Stimulated activated naive B cell treated with anti-CD40 and anti-IgM and Interleukin-4, amounts not matched to agents 10 μg/mL and 1 μg/mL and 100 μg/mL, for 72 hours (primary cell): ENCODE data around the gene UPF3A.
A peak's percentile ranks its signal among the peaks of the same experiment; 100 is the strongest.
"Not testable (repeated sequence)": the region's sequence is repeated elsewhere in the genome, so short reads cannot be mapped to it uniquely, and the experiment has no call there.

ENCODE experiments used
- ATAC-seq, 2 donors: fragments of 150-1000 bp; cut with Tn5 transposase; replicated peaks; 2 replicates each; pipeline ENCODE4 v1.10.0; 2021; ENCODE audit warnings: moderate library complexity in 1 of 2
- DNase-seq: peaks from one replicate; pipeline ENCODE4 v3.0.0; 2021
- H3K27ac Mint-ChIP-seq: one replicate; pipeline ENCODE4 v1.8.0; 2022; ENCODE audit warnings: mild to moderate bottlenecking, mixed read lengths
- H3K27me3 Mint-ChIP-seq, 2 donors: one replicate each; pipeline ENCODE4 v1.8.0; 2022; ENCODE audit warnings: mixed read lengths in 2 of 2
- H3K36me3 Mint-ChIP-seq, 2 donors: one replicate each; pipeline ENCODE4 v1.8.0; 2022; ENCODE audit warnings: mixed read lengths in 2 of 2, mild to moderate bottlenecking in 1 of 2
- H3K4me1 Mint-ChIP-seq, 2 donors: one replicate each; pipeline ENCODE4 v1.8.0; 2022; ENCODE audit warnings: mixed read lengths in 2 of 2, mild to moderate bottlenecking in 1 of 2
- H3K4me3 Mint-ChIP-seq, 2 donors: one replicate each; pipeline ENCODE4 v1.8.0; 2022; ENCODE audit warnings: mild to moderate bottlenecking in 2 of 2, mixed read lengths in 2 of 2, moderate library complexity in 1 of 2
- H3K9me3 Mint-ChIP-seq, 2 donors: one replicate each; pipeline ENCODE4 v1.8.0; 2022; ENCODE audit warnings: mixed read lengths in 2 of 2, mild to moderate bottlenecking in 1 of 2

Gene UPF3A

DNA sequence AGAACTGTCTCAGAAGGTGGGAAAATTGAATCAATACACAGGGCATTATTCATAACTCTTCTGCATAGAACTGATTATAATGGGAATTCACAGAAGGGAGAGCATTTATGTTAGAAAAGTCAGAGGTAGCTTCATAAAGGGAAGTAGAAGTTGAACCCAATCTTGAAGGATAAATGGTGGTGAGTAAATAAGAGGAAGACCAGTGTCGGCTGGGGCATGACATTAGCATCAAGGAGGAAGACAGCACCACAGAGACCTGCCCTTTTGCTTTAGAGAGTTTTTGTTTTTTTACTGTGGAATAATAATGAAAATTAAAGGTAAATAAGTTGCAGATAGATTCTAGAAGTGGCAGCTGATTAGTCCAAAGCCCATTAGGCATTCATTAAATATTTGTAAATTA, 24.9 kb upstream of the UPF3A start:
- Mint-ChIP-seq H3K36me3 (peaks cover 43 to 56% of the 10 kb centered on the region in 2 donors), H3K27ac (peak overlapping the region; percentile 4), H3K4me1 (peaks cover 22 to 33% of the 10 kb centered on the region in 2 donors), H3K9me3 (no peaks in the 10 kb centered on the region), H3K4me3 (no peak overlapping the region), H3K27me3 (no peaks in the 10 kb centered on the region)
- ATAC-seq (peak; percentile 24 to 28), DNase-seq (no peak)

GRCh38 chr13:114257014-114257413, 24.4 kb upstream of the UPF3A start:
- ATAC-seq, result no peak
- Mint-ChIP-seq H3K4me1 (peaks cover 24 to 36% of the 10 kb centered on the region in 2 donors), H3K9me3 (no peaks in the 10 kb centered on the region), H3K27ac (no peak overlapping the region), H3K4me3 (no peak overlapping the region), H3K36me3 (peaks cover 45 to 58% of the 10 kb centered on the region in 2 donors), H3K27me3 (no peaks in the 10 kb centered on the region)
- no peak for DNase-seq

DNA sequence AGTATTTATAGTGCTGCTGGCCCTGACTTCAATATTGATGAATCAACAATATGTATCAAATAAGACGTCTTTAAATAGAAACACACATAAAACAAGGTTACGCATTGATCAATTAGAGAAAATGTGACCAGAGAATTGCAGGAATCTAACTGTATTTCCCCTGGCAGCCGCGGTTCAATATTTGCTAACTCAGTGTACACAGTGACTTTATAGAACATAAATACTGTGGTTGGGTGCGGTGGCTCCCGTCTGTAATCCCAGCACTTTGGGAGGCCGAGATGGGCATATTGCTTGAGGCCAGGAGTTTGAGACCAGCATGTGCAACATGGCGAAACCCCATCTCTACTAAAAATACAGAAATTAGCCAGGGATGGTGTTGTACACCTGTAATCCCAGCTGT, 22.8 kb upstream of the UPF3A start:
- Mint-ChIP-seq H3K4me1 (peaks cover 32 to 51% of the 10 kb centered on the region in 2 donors), H3K27me3 (no peaks in the 10 kb centered on the region), H3K4me3 (no peak overlapping the region), H3K27ac (no peak overlapping the region), H3K9me3 (no peaks in the 10 kb centered on the region), H3K36me3 (peaks cover 49 to 65% of the 10 kb centered on the region in 2 donors)
- DNase-seq (no peak), ATAC-seq (no peak)

- Mint-ChIP-seq H3K27me3 (no peaks in the 10 kb centered on the region), H3K9me3 (no peaks in the 10 kb centered on the region), H3K4me1 (peaks cover 34 to 55% of the 10 kb centered on the region in 2 donors), H3K4me3 (no peak overlapping the region), H3K27ac (no peak overlapping the region), H3K36me3 (peaks cover 47 to 61% of the 10 kb centered on the region in 2 donors)
- DNase-seq (no peak), ATAC-seq (no peak)
Measured at GRCh38 chr13:114259374-114259773, 22.0 kb upstream of the UPF3A start.

DNA sequence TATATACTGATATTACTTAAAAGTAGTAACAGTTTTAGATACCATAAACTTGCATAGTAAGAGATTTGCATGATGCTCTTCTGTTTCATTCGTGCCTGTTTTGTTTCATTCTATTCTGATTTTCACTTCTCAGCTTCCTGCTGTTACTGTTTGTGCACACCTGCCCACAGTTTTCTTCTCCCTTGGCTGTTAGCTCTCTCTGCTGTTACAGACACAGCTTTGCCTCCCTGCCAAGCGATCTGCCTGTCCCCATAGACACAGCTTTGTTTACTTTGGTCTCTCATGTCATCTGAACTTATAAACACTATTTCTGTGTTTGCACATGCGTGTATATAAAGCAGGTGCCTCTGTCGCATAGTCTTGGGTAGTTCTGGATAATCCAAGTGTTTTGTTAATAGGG, 21.4 kb upstream of the UPF3A start:
- Mint-ChIP-seq H3K9me3 (no peaks in the 10 kb centered on the region), H3K4me1 (peaks cover 34 to 50% of the 10 kb centered on the region in 2 donors), H3K4me3 (no peak overlapping the region), H3K36me3 (peaks cover 41 to 58% of the 10 kb centered on the region in 2 donors), H3K27me3 (no peaks in the 10 kb centered on the region), H3K27ac (peak overlapping the region; percentile 91)
- ATAC-seq (peak; percentile 28 to 52), DNase-seq (no peak)

GRCh38 chr13:114260814-114261213, 20.6 kb upstream of the UPF3A start:
- H3K9me3 Mint-ChIP-seq, result no peaks in the 10 kb centered on the region
- peaks cover 35 to 59% of the 10 kb centered on the region in 2 donors for H3K36me3 Mint-ChIP-seq
- peak; percentile 74 to 79 for ATAC-seq

GRCh38 chr13:114261328-114261965, 20.0 kb upstream of the UPF3A start:
- peak overlapping the region; percentile 37 to 66 for H3K4me3 Mint-ChIP-seq
- peaks cover 32 to 47% of the 10 kb centered on the region in 2 donors for H3K4me1 Mint-ChIP-seq
- H3K27me3 Mint-ChIP-seq, result no peaks in the 10 kb centered on the region
- peaks cover 33 to 60% of the 10 kb centered on the region in 2 donors for H3K36me3 Mint-ChIP-seq
- H3K9me3 Mint-ChIP-seq, result no peaks in the 10 kb centered on the region
- H3K27ac Mint-ChIP-seq, result peak overlapping the region; percentile 91
- DNase-seq (no peak), ATAC-seq (no peak)

More at GRCh38 chr13:114260814-114261213, 20.6 kb upstream of the UPF3A start:
- Mint-ChIP-seq H3K4me1 (peaks cover 34 to 50% of the 10 kb centered on the region in 2 donors), H3K27ac (peak overlapping the region; percentile 91), H3K27me3 (no peaks in the 10 kb centered on the region), H3K4me3 (peak overlapping the region; percentile 37 to 66)
- DNase-seq, result no peak

GRCh38 chr13:114263578-114263977, 17.8 kb upstream of the UPF3A start:
- DNase-seq (no peak), ATAC-seq (peak; percentile 36 to 44)
- Mint-ChIP-seq H3K27ac (peak overlapping the region; percentile 77), H3K4me3 (peak overlapping the region; percentile 7 to 22), H3K27me3 (no peaks in the 10 kb centered on the region), H3K36me3 (peaks cover 36 to 66% of the 10 kb centered on the region in 2 donors), H3K4me1 (peaks cover 35 to 44% of the 10 kb centered on the region in 2 donors), H3K9me3 (no peaks in the 10 kb centered on the region)

- not testable (repeated sequence) for H3K9me3 Mint-ChIP-seq, H3K27me3 Mint-ChIP-seq, H3K27ac Mint-ChIP-seq, H3K4me3 Mint-ChIP-seq, ATAC-seq, DNase-seq
- H3K4me1 Mint-ChIP-seq, result peaks cover 35 to 44% of the 10 kb centered on the region in 2 donors
- H3K36me3 Mint-ChIP-seq, result peaks cover 39 to 69% of the 10 kb centered on the region in 2 donors
Measured at GRCh38 chr13:114264313-114264712, 17.1 kb upstream of the UPF3A start.

GRCh38 chr13:114264886-114265611, 16.4 kb upstream of the UPF3A start:
- DNase-seq, result no peak
- no peak overlapping the region for H3K27ac Mint-ChIP-seq
- no peaks in the 10 kb centered on the region for H3K27me3 Mint-ChIP-seq
- H3K4me1 Mint-ChIP-seq, result peaks cover 31 to 38% of the 10 kb centered on the region in 2 donors
- H3K4me3 Mint-ChIP-seq, result no peak overlapping the region
- peaks cover 39 to 67% of the 10 kb centered on the region in 2 donors for H3K36me3 Mint-ChIP-seq
- no peak for ATAC-seq
- no peaks in the 10 kb centered on the region for H3K9me3 Mint-ChIP-seq

GRCh38 chr13:114266241-114266640, 15.2 kb upstream of the UPF3A start:
- no peak for ATAC-seq
- no peaks in the 10 kb centered on the region for H3K9me3 Mint-ChIP-seq
- H3K27me3 Mint-ChIP-seq, result no peaks in the 10 kb centered on the region
- no peak overlapping the region for H3K4me3 Mint-ChIP-seq
- peaks cover 23 to 34% of the 10 kb centered on the region in 2 donors for H3K4me1 Mint-ChIP-seq
- H3K36me3 Mint-ChIP-seq, result peaks cover 36 to 64% of the 10 kb centered on the region in 2 donors
- H3K27ac Mint-ChIP-seq, result no peak overlapping the region
- no peak for DNase-seq

DNA sequence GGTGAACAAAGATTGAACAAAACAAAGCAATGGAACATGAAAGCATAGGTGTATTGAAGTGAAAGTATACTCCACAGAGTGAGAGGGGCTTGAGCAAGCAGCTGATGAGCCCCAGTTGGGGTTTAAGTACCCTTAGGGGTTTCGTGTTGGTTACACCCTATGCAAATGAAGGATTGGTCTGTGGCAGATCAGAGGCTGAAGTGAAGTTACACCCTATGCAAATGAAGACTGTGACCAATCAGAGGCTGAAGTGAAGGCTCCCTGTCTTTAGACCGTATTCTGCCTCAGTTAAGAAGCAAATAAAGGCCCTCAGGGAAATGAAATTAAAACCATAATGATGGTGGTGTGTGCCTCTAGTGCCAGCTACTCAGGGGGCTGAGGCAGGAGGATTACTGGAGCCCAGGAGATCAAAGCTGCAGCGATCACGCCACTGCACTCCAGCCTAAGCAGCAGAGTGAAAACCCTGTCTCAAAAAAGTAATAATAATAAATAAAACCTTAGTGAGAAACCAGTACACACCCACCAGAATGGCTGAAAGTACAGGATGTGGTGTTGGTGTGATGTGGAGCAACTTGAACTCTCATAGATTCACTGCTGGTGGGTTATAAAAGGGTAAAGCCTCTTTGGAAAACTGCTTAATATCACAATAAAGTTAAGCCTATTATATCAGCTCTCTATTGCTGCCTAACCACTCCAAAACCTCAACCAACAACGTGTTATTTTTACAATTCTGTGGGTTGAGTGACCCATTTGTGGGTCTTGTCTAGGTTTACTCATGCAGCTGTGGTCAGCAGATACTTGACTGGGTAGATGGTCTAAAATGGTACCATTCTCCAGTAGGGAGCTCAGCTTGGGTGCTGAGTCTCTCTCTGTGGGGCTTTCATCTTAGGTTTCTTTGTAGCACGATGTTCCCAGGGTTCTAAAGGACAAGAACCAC, 12.8 kb upstream of the UPF3A start:
- Mint-ChIP-seq H3K4me3 (no peak overlapping the region), H3K36me3 (peaks cover 35 to 64% of the 10 kb centered on the region in 2 donors), H3K4me1 (peaks cover 12 to 13% of the 10 kb centered on the region in 2 donors), H3K9me3 (no peaks in the 10 kb centered on the region), H3K27me3 (no peaks in the 10 kb centered on the region), H3K27ac (peak overlapping the region; percentile 59)
- DNase-seq (no peak), ATAC-seq (no peak)

- Mint-ChIP-seq H3K4me3 (no peak overlapping the region), H3K9me3 (no peaks in the 10 kb centered on the region), H3K27me3 (no peaks in the 10 kb centered on the region), H3K36me3 (peaks cover 35 to 63% of the 10 kb centered on the region in 2 donors), H3K4me1 (peaks cover 9 to 11% of the 10 kb centered on the region in 2 donors), H3K27ac (peak overlapping the region; percentile 59)
- no peak for DNase-seq
- peak in 1 of 2 donors; percentile 20 for ATAC-seq
Measured at GRCh38 chr13:114269281-114269770, 12.1 kb upstream of the UPF3A start.

DNA sequence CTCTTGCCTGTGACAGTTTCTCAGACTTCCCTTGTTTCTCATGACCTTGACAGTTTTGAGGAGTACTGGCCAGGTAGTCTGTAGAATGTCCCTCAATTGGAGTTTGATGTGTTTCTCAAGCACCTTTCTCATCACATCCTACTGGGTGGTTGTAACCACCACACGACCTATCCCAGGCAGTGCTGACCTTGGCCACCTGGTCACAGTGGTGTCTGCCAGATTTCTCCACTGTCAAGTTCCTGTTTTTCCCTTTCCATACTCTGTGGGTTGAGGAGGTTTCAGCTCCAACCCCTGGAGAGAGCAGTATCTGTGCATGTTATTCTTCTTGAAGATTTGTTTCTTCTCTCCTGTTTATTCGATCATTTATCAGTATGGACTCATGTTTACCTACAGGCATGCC, 8.4 kb upstream of the UPF3A start:
- DNase-seq, result no peak
- Mint-ChIP-seq H3K36me3 (peaks cover 45 to 55% of the 10 kb centered on the region in 2 donors), H3K4me3 (no peak overlapping the region), H3K9me3 (no peaks in the 10 kb centered on the region), H3K27me3 (no peaks in the 10 kb centered on the region), H3K27ac (peak overlapping the region; percentile 73), H3K4me1 (peaks cover 12 to 14% of the 10 kb centered on the region in 2 donors)
- ATAC-seq, result no peak
